IPS-NIHi7 (cell line): ENCODE results near the gene COG5.
"Not testable (repeated sequence)": the region's sequence is repeated elsewhere in the genome, so short reads cannot be mapped to it uniquely, and the experiment has no call there.

Experiments used
- DNase-seq: peaks from one replicate; pipeline ENCODE4 v3.0.0; 2012; ENCODE audit warnings: mixed read lengths; ENCODE audit errors: extremely low spot score

Gene COG5

GRCh38 chr7:107160389-107160788, 403.3 kb downstream of the COG5 start:
- no peak for DNase-seq

- no peak for DNase-seq
Observed at GRCh38 chr7:107158028-107158427, 405.7 kb downstream of the COG5 start.

GRCh38 chr7:107157091-107157490, 406.6 kb downstream of the COG5 start:
- DNase-seq: no peak

GRCh38 chr7:107155726-107156125, 408.0 kb downstream of the COG5 start:
- DNase-seq: not testable (repeated sequence)

GRCh38 chr7:107154826-107155225, 408.9 kb downstream of the COG5 start:
- DNase-seq: no peak

GRCh38 chr7:107152011-107152410, 411.7 kb downstream of the COG5 start:
- DNase-seq: no peak
